Activated CD4-positive, alpha-beta memory T cell treated with anti-CD3 and anti-CD28 coated beads, Interleukin-2, amount 10 ng/mL, durations not matched to agents 7 days and 5 days (primary cell): ENCODE results near the gene EPS8L2. TPM values are rescaled to one million over a fixed set of nuclear protein-coding genes. Genes with fewer than 3 reads are reported as not detected.

Source experiments
- CTCF ChIA-PET: fragments of 350-600 bp; sonication (Branson Sonifier 250); formaldehyde crosslinking; loops from one replicate; lab custom pipeline; 2021; ENCODE audit warnings: antibody characterized with exemption, inconsistent platforms; lab: Charles Lee
- POLR2A ChIA-PET: fragments of 350-600 bp; sonication (Branson Sonifier 250); formaldehyde crosslinking; loops from one replicate; lab custom pipeline; 2021; ENCODE audit warnings: antibody characterized with exemption; lab: Charles Lee
- DNase-seq: peaks from one replicate; pipeline ENCODE4 v3.0.0-alpha.2; 2020
- H3K27ac Mint-ChIP-seq: one replicate; pipeline ENCODE4 v1.8.0; 2021; ENCODE audit warnings: mild to moderate bottlenecking, mixed read lengths
- H3K27me3 Mint-ChIP-seq: one replicate; pipeline ENCODE4 v1.8.0; 2021; ENCODE audit warnings: mixed read lengths
- H3K36me3 Mint-ChIP-seq: one replicate; pipeline ENCODE4 v1.8.0; 2021; ENCODE audit warnings: low read depth, mixed read lengths
- H3K4me1 Mint-ChIP-seq: one replicate; pipeline ENCODE4 v1.8.0; 2021; ENCODE audit warnings: mixed read lengths
- H3K4me3 Mint-ChIP-seq: one replicate; pipeline ENCODE4 v1.8.0; 2021; ENCODE audit warnings: mild to moderate bottlenecking, mixed read lengths
- H3K9me3 Mint-ChIP-seq: one replicate; pipeline ENCODE4 v1.8.0; 2021; ENCODE audit warnings: mixed read lengths
- total RNA-seq, 2 experiments: library from RNA; stranded (reverse); gene quantifications; one replicate each; pipeline ENCODE4 v1.2.3, GENCODE V29; 2021

Gene EPS8L2
- total RNA-seq, 2 experiments from 2014 or later, result 16.2 to 19.4 TPM

GRCh38 chr11:709109-709997, 3.3 kb downstream of the EPS8L2 start:
- Mint-ChIP-seq H3K4me3 (no peak overlapping the region), H3K27me3 (peaks cover 11% of the 10 kb centered on the region), H3K27ac (no peak overlapping the region), H3K9me3 (no peaks in the 10 kb centered on the region), H3K4me1 (peaks cover 9% of the 10 kb centered on the region), H3K36me3 (no peaks in the 10 kb centered on the region)
- DNase-seq, result no peak
- ChIA-PET CTCF (no interaction called here), POLR2A (no interaction called here)

GRCh38 chr11:714436-714835, 8.4 kb downstream of the EPS8L2 start:
- H3K36me3 Mint-ChIP-seq, result no peaks in the 10 kb centered on the region
- no peak overlapping the region for H3K27ac Mint-ChIP-seq
- ChIA-PET CTCF (no interaction called here), POLR2A (no interaction called here)
- no peak overlapping the region for H3K4me3 Mint-ChIP-seq
- peaks cover 14% of the 10 kb centered on the region for H3K27me3 Mint-ChIP-seq
- peaks cover 7% of the 10 kb centered on the region for H3K4me1 Mint-ChIP-seq
- no peaks in the 10 kb centered on the region for H3K9me3 Mint-ChIP-seq
- DNase-seq, result no peak

GRCh38 chr11:719214-720016, 13.4 kb downstream of the EPS8L2 start:
- H3K4me3 Mint-ChIP-seq, result peak overlapping the region; percentile 30
- ChIA-PET CTCF (no interaction called here), POLR2A (interaction anchor here (0.9 kb wide), 1 partner anchor 212 kb away, joined by 3 read pairs; the partner anchor contains the start of gene RNH1)
- H3K36me3 Mint-ChIP-seq, result no peaks in the 10 kb centered on the region
- H3K27ac Mint-ChIP-seq, result no peak overlapping the region
- H3K4me1 Mint-ChIP-seq, result peaks cover 17% of the 10 kb centered on the region
- H3K27me3 Mint-ChIP-seq, result peaks cover 35% of the 10 kb centered on the region
- DNase-seq, result no peak
- no peaks in the 10 kb centered on the region for H3K9me3 Mint-ChIP-seq

- DNase-seq, result no peak
- no peak overlapping the region for H3K4me3 Mint-ChIP-seq
- POLR2A ChIA-PET, result interaction anchor here (0.9 to 3.2 kb wide), 2 partner anchors 24 to 213 kb away, joined by 3 to 22 read pairs; partner anchors contain the start of genes DEAF1, RNH1 and TMEM80
- CTCF ChIA-PET, result interaction anchor here (0.6 to 0.8 kb wide), 2 partner anchors 24 to 200 kb away, joined by 3 read pairs; no protein-coding TSS in a partner anchor
- H3K4me1 Mint-ChIP-seq, result peaks cover 20% of the 10 kb centered on the region
- peaks cover 34% of the 10 kb centered on the region for H3K27me3 Mint-ChIP-seq
- no peaks in the 10 kb centered on the region for H3K36me3 Mint-ChIP-seq
- H3K27ac Mint-ChIP-seq, result no peak overlapping the region
- H3K9me3 Mint-ChIP-seq, result no peaks in the 10 kb centered on the region
Observed at GRCh38 chr11:720017-720641, 14.1 kb downstream of the EPS8L2 start.

GRCh38 chr11:720642-721246, 14.7 kb downstream of the EPS8L2 start:
- peak; percentile 74 for DNase-seq
- CTCF ChIA-PET, result interaction anchor here (0.6 to 4.2 kb wide), 3 partner anchors 24 to 200 kb away, joined by 3 to 34 read pairs (median 3); partner anchors contain the start of genes DEAF1 and TMEM80
- Mint-ChIP-seq H3K4me3 (no peak overlapping the region), H3K27ac (no peak overlapping the region), H3K36me3 (no peaks in the 10 kb centered on the region), H3K27me3 (peaks cover 32% of the 10 kb centered on the region), H3K4me1 (peaks cover 22% of the 10 kb centered on the region), H3K9me3 (no peaks in the 10 kb centered on the region)
- POLR2A ChIA-PET, result interaction anchor here (0.9 to 3.2 kb wide), 3 partner anchors 25 to 214 kb away, joined by 3 to 22 read pairs (median 10); partner anchors contain the start of genes DEAF1, RNH1 and TMEM80

- peaks cover 31% of the 10 kb centered on the region for H3K27me3 Mint-ChIP-seq
- no peaks in the 10 kb centered on the region for H3K36me3 Mint-ChIP-seq
- H3K4me3 Mint-ChIP-seq, result peak overlapping the region; percentile 21
- no peak for DNase-seq
- POLR2A ChIA-PET, result interaction anchor here (0.7 to 3.2 kb wide), 4 partner anchors 25 to 166 kb away, joined by 3 to 22 read pairs (median 6); partner anchors contain the start of genes DEAF1 and TMEM80
- no peak overlapping the region for H3K27ac Mint-ChIP-seq
- H3K9me3 Mint-ChIP-seq, result no peaks in the 10 kb centered on the region
- CTCF ChIA-PET, result interaction anchor here (0.6 to 4.2 kb wide), 5 partner anchors 9 to 167 kb away, joined by 3 to 34 read pairs (median 4); partner anchors contain the start of genes DEAF1 and TMEM80
- peaks cover 24% of the 10 kb centered on the region for H3K4me1 Mint-ChIP-seq
Observed at GRCh38 chr11:721247-721740, 15.3 kb downstream of the EPS8L2 start.

- H3K27me3 Mint-ChIP-seq, result peaks cover 29% of the 10 kb centered on the region
- H3K27ac Mint-ChIP-seq, result no peak overlapping the region
- peaks cover 27% of the 10 kb centered on the region for H3K4me1 Mint-ChIP-seq
- no peaks in the 10 kb centered on the region for H3K36me3 Mint-ChIP-seq
- CTCF ChIA-PET, result interaction anchor here (0.6 to 4.2 kb wide), 7 partner anchors 9 to 176 kb away, joined by 3 to 34 read pairs (median 4); partner anchors contain the start of genes DEAF1 and TMEM80
- peak overlapping the region; percentile 21 for H3K4me3 Mint-ChIP-seq
- POLR2A ChIA-PET, result interaction anchor here (0.7 to 3.2 kb wide), 4 partner anchors 26 to 166 kb away, joined by 3 to 22 read pairs (median 6); partner anchors contain the start of genes DEAF1 and TMEM80
- H3K9me3 Mint-ChIP-seq, result no peaks in the 10 kb centered on the region
- DNase-seq, result peak; percentile 61
Observed at GRCh38 chr11:721741-722345, 15.8 kb downstream of the EPS8L2 start.

GRCh38 chr11:722346-722811, 16.3 kb downstream of the EPS8L2 start:
- H3K4me1 Mint-ChIP-seq, result peaks cover 29% of the 10 kb centered on the region
- ChIA-PET CTCF (interaction anchor here (0.7 to 4.2 kb wide), 7 partner anchors 9 to 175 kb away, joined by 3 to 34 read pairs (median 4); partner anchors contain the start of genes DEAF1, IRF7 and TMEM80), POLR2A (interaction anchor here (0.9 to 3.2 kb wide), 3 partner anchors 26 to 167 kb away, joined by 3 to 22 read pairs (median 10); partner anchors contain the start of genes DEAF1 and TMEM80)
- peaks cover 29% of the 10 kb centered on the region for H3K27me3 Mint-ChIP-seq
- H3K9me3 Mint-ChIP-seq, result no peaks in the 10 kb centered on the region
- no peaks in the 10 kb centered on the region for H3K36me3 Mint-ChIP-seq
- no peak overlapping the region for H3K4me3 Mint-ChIP-seq
- DNase-seq, result no peak
- no peak overlapping the region for H3K27ac Mint-ChIP-seq

- Mint-ChIP-seq H3K27ac (no peak overlapping the region), H3K36me3 (no peaks in the 10 kb centered on the region), H3K4me1 (peaks cover 32% of the 10 kb centered on the region), H3K27me3 (peaks cover 29% of the 10 kb centered on the region), H3K9me3 (no peaks in the 10 kb centered on the region), H3K4me3 (peak overlapping the region; percentile 68)
- peak; percentile 65 for DNase-seq
- CTCF ChIA-PET, result interaction anchor here (0.6 to 4.2 kb wide), 12 partner anchors 10 to 176 kb away, joined by 3 to 34 read pairs (median 4); partner anchors contain the start of genes DEAF1, IRF7 and TMEM80
- POLR2A ChIA-PET, result interaction anchor here (1.4 to 3.9 kb wide), 4 partner anchors 27 to 187 kb away, joined by 3 to 28 read pairs (median 14); partner anchors contain the start of genes DEAF1, GATD1, HRAS and TMEM80
Observed at GRCh38 chr11:723120-723883, 17.3 kb downstream of the EPS8L2 start.

- Mint-ChIP-seq H3K27ac (no peak overlapping the region), H3K4me1 (peaks cover 31% of the 10 kb centered on the region), H3K9me3 (no peaks in the 10 kb centered on the region), H3K27me3 (peaks cover 26% of the 10 kb centered on the region), H3K4me3 (no peak overlapping the region), H3K36me3 (no peaks in the 10 kb centered on the region)
- ChIA-PET CTCF (interaction anchor here (0.7 to 4.2 kb wide), 10 partner anchors 10 to 177 kb away, joined by 3 to 34 read pairs (median 4); partner anchors contain the start of genes DEAF1, IRF7, TALDO1 and TMEM80), POLR2A (interaction anchor here (1.4 to 3.9 kb wide), 4 partner anchors 29 to 218 kb away, joined by 3 to 28 read pairs (median 10); partner anchors contain the start of genes DEAF1, GATD1, HRAS and RNH1)
- DNase-seq, result peak; percentile 36
Observed at GRCh38 chr11:724049-724777, 18.2 kb downstream of the EPS8L2 start.
